ENCODE results near the gene PHKA1.

PHKA1 gene

GRCh38 chrX:72713130-72713529 lies 976 bp downstream of the PHKA1 start:
- Histone ChIP-seq H3K9ac (no peak overlapping the region), H3K4me1 (peaks cover 0 to 8% (median 0%) of the 10 kb centered on the region in 10 experiments; a peak in 2 of 20 replicates), H3K4me3 (no peak overlapping the region), H3K4me2 (no peak overlapping the region), H3K36me3 (no peaks in the 10 kb centered on the region), H3K9me3 (replicated peaks in 1 of 11) (peaks cover 7 to 24% (median 14%) of the 10 kb centered on the region in 11 experiments; a peak in 15 of 22 replicates), H4K20me1 (no peaks in the 10 kb centered on the region; a peak in 1 of 22 replicates), H3K27me3 (peaks cover 16 to 63% (median 56%) of the 10 kb centered on the region in 11 experiments), H3K27ac (no peak overlapping the region)
- TF ChIP-seq Cebpa-rat (IDR thresholded peaks at IDR 0.05), result no peak

GRCh38 chrX:72712094-72712755 lies 1.9 kb downstream of the PHKA1 start:
- Histone ChIP-seq H3K27me3 (peaks cover 19 to 71% (median 63%) of the 10 kb centered on the region in 11 experiments), H3K9ac (no peak overlapping the region), H3K4me2 (0 out of 22 replicates have a peak overlapping the region, but pooled peaks of 2 of the 11 experiments have one; percentile 5 to 28), H3K9me3 (replicated peaks in 1 of 11) (peaks cover 7 to 24% (median 14%) of the 10 kb centered on the region in 11 experiments; a peak in 15 of 22 replicates), H3K4me1 (peaks cover 0 to 8% (median 0%) of the 10 kb centered on the region in 10 experiments; a peak in 2 of 20 replicates), H3K4me3 (no peak overlapping the region), H3K27ac (no peak overlapping the region), H4K20me1 (no peaks in the 10 kb centered on the region; a peak in 1 of 22 replicates), H3K36me3 (no peaks in the 10 kb centered on the region)
- TF ChIP-seq Cebpa-rat (IDR thresholded peaks at IDR 0.05), result no peak

GRCh38 chrX:72705814-72706213 lies 8.3 kb downstream of the PHKA1 start:
- H4K20me1 ChIP-seq, result no peaks in the 10 kb centered on the region; a peak in 2 of 22 replicates
- peaks cover 39 to 94% (median 89%) of the 10 kb centered on the region in 11 experiments for H3K27me3 ChIP-seq
- no peak overlapping the region for H3K4me3 ChIP-seq
- H3K9me3 ChIP-seq (replicated peaks in 1 of 11), result peaks cover 4 to 15% (median 6%) of the 10 kb centered on the region in 11 experiments; a peak in 19 of 22 replicates
- H3K4me1 ChIP-seq, result no peaks in the 10 kb centered on the region
- H3K27ac ChIP-seq, result no peak overlapping the region
- H3K4me2 ChIP-seq, result no peak overlapping the region
- no peaks in the 10 kb centered on the region for H3K36me3 ChIP-seq
- no peak overlapping the region for H3K9ac ChIP-seq
- TF ChIP-seq Cebpa-rat (IDR thresholded peaks at IDR 0.05), result no peak

- no peak overlapping the region for H3K4me2 ChIP-seq
- peaks cover 9 to 20% (median 12%) of the 10 kb centered on the region in 11 experiments; a peak in 19 of 22 replicates for H3K9me3 ChIP-seq (replicated peaks in 1 of 11)
- peaks cover 39 to 98% (median 92%) of the 10 kb centered on the region in 11 experiments for H3K27me3 ChIP-seq
- H3K36me3 ChIP-seq, result no peaks in the 10 kb centered on the region
- no peaks in the 10 kb centered on the region; a peak in 2 of 22 replicates for H4K20me1 ChIP-seq
- TF ChIP-seq Cebpa-rat (IDR thresholded peaks at IDR 0.05), result no peak
- no peaks in the 10 kb centered on the region for H3K4me1 ChIP-seq
- no peak overlapping the region for H3K9ac ChIP-seq
- no peak overlapping the region for H3K4me3 ChIP-seq
- no peak overlapping the region for H3K27ac ChIP-seq
These were observed 9.0 kb downstream of the PHKA1 start for GRCh38 chrX:72705111-72705510.

- peaks cover 78 to 99% (median 93%) of the 10 kb centered on the region in 11 experiments for H3K27me3 ChIP-seq
- H3K4me3 ChIP-seq, result no peak overlapping the region
- H4K20me1 ChIP-seq, result no peaks in the 10 kb centered on the region
- no peaks in the 10 kb centered on the region for H3K4me1 ChIP-seq
- H3K9ac ChIP-seq, result no peak overlapping the region
- H3K4me2 ChIP-seq, result no peak overlapping the region
- no peaks in the 10 kb centered on the region for H3K36me3 ChIP-seq
- no peak for TF ChIP-seq Cebpa-rat (IDR thresholded peaks at IDR 0.05)
- H3K9me3 ChIP-seq (replicated peaks in 1 of 11), result no peaks in the 10 kb centered on the region
- no peak overlapping the region for H3K27ac ChIP-seq
These were observed 19.9 kb downstream of the PHKA1 start for GRCh38 chrX:72694170-72694569.

GRCh38 chrX:72693477-72693876 lies 20.6 kb downstream of the PHKA1 start:
- H3K4me1 ChIP-seq, result no peaks in the 10 kb centered on the region
- no peak overlapping the region for H3K4me3 ChIP-seq
- H3K27me3 ChIP-seq, result peaks cover 82 to 99% (median 95%) of the 10 kb centered on the region in 11 experiments
- TF ChIP-seq Cebpa-rat (IDR thresholded peaks at IDR 0.05), result no peak
- H3K9me3 ChIP-seq (replicated peaks in 1 of 11), result no peaks in the 10 kb centered on the region
- H3K27ac ChIP-seq, result no peak overlapping the region
- no peaks in the 10 kb centered on the region for H4K20me1 ChIP-seq
- no peaks in the 10 kb centered on the region for H3K36me3 ChIP-seq
- H3K4me2 ChIP-seq, result no peak overlapping the region
- no peak overlapping the region for H3K9ac ChIP-seq

- Histone ChIP-seq H3K9me3 (replicated peaks in 1 of 11) (peaks cover 7 to 15% (median 10%) of the 10 kb centered on the region in 11 experiments; a peak in 16 of 22 replicates), H3K4me2 (no peak overlapping the region), H3K4me1 (no peaks in the 10 kb centered on the region), H3K27me3 (peaks cover 50 to 94% (median 84%) of the 10 kb centered on the region in 11 experiments), H4K20me1 (no peaks in the 10 kb centered on the region; a peak in 1 of 22 replicates), H3K4me3 (no peak overlapping the region), H3K9ac (no peak overlapping the region), H3K27ac (no peak overlapping the region), H3K36me3 (no peaks in the 10 kb centered on the region)
- no peak for TF ChIP-seq Cebpa-rat (IDR thresholded peaks at IDR 0.05)
These were observed 26.7 kb downstream of the PHKA1 start for GRCh38 chrX:72687396-72687795.

GRCh38 chrX:72685810-72686456 lies 28.2 kb downstream of the PHKA1 start:
- Histone ChIP-seq H4K20me1 (no peaks in the 10 kb centered on the region; a peak in 1 of 22 replicates), H3K4me1 (no peaks in the 10 kb centered on the region), H3K9me3 (replicated peaks in 1 of 11) (peaks cover 7 to 15% (median 10%) of the 10 kb centered on the region in 11 experiments; a peak in 16 of 22 replicates), H3K27me3 (peaks cover 38 to 80% (median 72%) of the 10 kb centered on the region in 11 experiments; a peak in 21 of 22 replicates), H3K4me3 (no peak overlapping the region), H3K9ac (no peak overlapping the region), H3K27ac (no peak overlapping the region), H3K4me2 (no peak overlapping the region), H3K36me3 (no peaks in the 10 kb centered on the region)
- no peak for TF ChIP-seq Cebpa-rat (IDR thresholded peaks at IDR 0.05)

- no peak overlapping the region for H3K4me2 ChIP-seq
- H3K36me3 ChIP-seq, result no peaks in the 10 kb centered on the region
- no peak overlapping the region for H3K4me3 ChIP-seq
- no peak for TF ChIP-seq Cebpa-rat (IDR thresholded peaks at IDR 0.05)
- H3K9me3 ChIP-seq (replicated peaks in 1 of 11), result peaks cover 13 to 21% (median 16%) of the 10 kb centered on the region in 11 experiments
- H4K20me1 ChIP-seq, result no peaks in the 10 kb centered on the region; a peak in 1 of 22 replicates
- no peak overlapping the region for H3K9ac ChIP-seq
- H3K4me1 ChIP-seq, result no peaks in the 10 kb centered on the region
- peaks cover 29 to 71% (median 63%) of the 10 kb centered on the region in 11 experiments; a peak in 21 of 22 replicates for H3K27me3 ChIP-seq
- no peak overlapping the region for H3K27ac ChIP-seq
These were observed 29.1 kb downstream of the PHKA1 start for GRCh38 chrX:72685018-72685417.

Measured in BLaER1 treated with 17β-estradiol and CSF1 and Interleukin-3, amounts not matched to agents 10 nM and 100 nM (cell line).